HG03095 (cell line): ENCODE measurements around the gene TMEM266.

Experiments
- ATAC-seq: cut with Tn5 transposase; IDR thresholded peaks from one replicate; pipeline ENCODE4 v1.9.1; 2021; ENCODE audit warnings: moderate library complexity; ENCODE audit not compliant: unreplicated experiment

The TMEM266 gene

GRCh38 chr15:76179023-76179422 lies 119.2 kb downstream of the TMEM266 start:
- ATAC-seq: no peak

GRCh38 chr15:76180321-76180720 lies 120.5 kb downstream of the TMEM266 start:
- no peak for ATAC-seq

GRCh38 chr15:76181705-76182107 lies 121.9 kb downstream of the TMEM266 start:
- ATAC-seq: peak; percentile 77

GRCh38 chr15:76183930-76184649 lies 124.3 kb downstream of the TMEM266 start:
- no peak for ATAC-seq

GRCh38 chr15:76184650-76185035 lies 124.9 kb downstream of the TMEM266 start:
- ATAC-seq: no peak

GRCh38 chr15:76185716-76186115 lies 125.9 kb downstream of the TMEM266 start:
- ATAC-seq: no peak

GRCh38 chr15:76187163-76187562 lies 127.4 kb downstream of the TMEM266 start:
- ATAC-seq: no peak

GRCh38 chr15:76189106-76189505 lies 129.3 kb downstream of the TMEM266 start:
- no peak for ATAC-seq

- ATAC-seq: no peak
Measured at GRCh38 chr15:76190070-76190564, 130.3 kb downstream of the TMEM266 start.

GRCh38 chr15:76190751-76191538 lies 131.2 kb downstream of the TMEM266 start:
- peak; percentile 80 for ATAC-seq

GRCh38 chr15:76191539-76192244 lies 131.9 kb downstream of the TMEM266 start:
- no peak for ATAC-seq

- ATAC-seq: no peak
Measured at GRCh38 chr15:76192715-76193114, 132.9 kb downstream of the TMEM266 start.

- no peak for ATAC-seq
Measured at GRCh38 chr15:76193934-76194333, 134.1 kb downstream of the TMEM266 start.

GRCh38 chr15:76195506-76196268 lies 135.9 kb downstream of the TMEM266 start:
- no peak for ATAC-seq

GRCh38 chr15:76196269-76197231 lies 136.8 kb downstream of the TMEM266 start:
- ATAC-seq: no peak

- ATAC-seq: no peak
Measured at GRCh38 chr15:76197703-76198455, 138.1 kb downstream of the TMEM266 start.

- ATAC-seq: no peak
Measured at GRCh38 chr15:76198456-76199105, 138.8 kb downstream of the TMEM266 start.
